Left cardiac atrium (tissue), 4 donors: ENCODE results near the gene TCEANC2. TPM values are rescaled to one million over a fixed set of nuclear protein-coding genes. Genes with fewer than 3 reads are reported as not detected.

Experiments used
- ATAC-seq, 2 donors: fragments of 200-7000 bp; cut with Tn5 transposase; one replicate each; pipeline ENCODE4 v1.9.1; 2020; ENCODE audit warnings: mild to moderate bottlenecking in 2 of 2, moderate library complexity in 2 of 2
- DNase-seq: peaks from one replicate; pipeline ENCODE4 v3.0.0-alpha.2; 2020
- intact Hi-C, 2 donors: fragments of 100-400 bp; cut with DNase I; formaldehyde crosslinking; loops; one replicate each; pipeline versions ENCODE4 v1.14.1 to v1.15.1; 2022 to 2023
- total RNA-seq, 2 donors: library from RNA; stranded (reverse); fragmentation: NEBNext Ultra II Directional; extraction: Animal tissue kit (Norgen Biotek cat#: 25700); gene quantifications; one replicate each; pipeline ENCODE4 v1.2.1, GENCODE V29; 2021
- donor health status: DM: no; HTN: yes; CAD: no.
- donor health status: DM: no; HTN: yes; CAD: no; lungs with severe emphysema.
- donor health status: DM: yes; HTN: yes; CAD: no.
- donor health status: Dilated cardiomyopathy.

Gene TCEANC2
- total RNA-seq, 2 donors from 2014 or later: 2.6 to 5.3 TPM

GRCh38 chr1:54105736-54106269, 52.4 kb downstream of the TCEANC2 start:
- DNase-seq (no peak), ATAC-seq (no peak)
- intact Hi-C loops: no loop called here

GRCh38 chr1:54107131-54107530, 53.7 kb downstream of the TCEANC2 start:
- ATAC-seq: no peak
- no peak for DNase-seq
- intact Hi-C loops: no loop called here

- DNase-seq (no peak), ATAC-seq (no peak)
- intact Hi-C loops: no loop called here
These were observed 54.7 kb downstream of the TCEANC2 start for GRCh38 chr1:54108156-54108555.

- ATAC-seq (no peak), DNase-seq (no peak)
- intact Hi-C loops: no loop called here
These were observed 56.0 kb downstream of the TCEANC2 start for GRCh38 chr1:54109129-54110090.

GRCh38 chr1:54110996-54111395, 57.6 kb downstream of the TCEANC2 start:
- intact Hi-C loops: no loop called here
- DNase-seq (no peak), ATAC-seq (no peak)

GRCh38 chr1:54111624-54112023, 58.2 kb downstream of the TCEANC2 start:
- DNase-seq: no peak
- ATAC-seq: no peak
- intact Hi-C loops: no loop called here

- intact Hi-C loops: no loop called here
- no peak for ATAC-seq
- no peak for DNase-seq
These were observed 58.6 kb downstream of the TCEANC2 start for GRCh38 chr1:54112027-54112426.

GRCh38 chr1:54112705-54113368, 59.4 kb downstream of the TCEANC2 start:
- no peak for ATAC-seq
- intact Hi-C loops: no loop called here
- no peak for DNase-seq

- no peak for ATAC-seq
- intact Hi-C loops: no loop called here
- DNase-seq: no peak
These were observed 60.6 kb downstream of the TCEANC2 start for GRCh38 chr1:54114001-54114400.

GRCh38 chr1:54114955-54115354, 61.5 kb downstream of the TCEANC2 start:
- no peak for DNase-seq
- intact Hi-C loops: no loop called here
- ATAC-seq: no peak

GRCh38 chr1:54115520-54115919, 62.1 kb downstream of the TCEANC2 start:
- intact Hi-C loops: no loop called here
- ATAC-seq (no peak), DNase-seq (no peak)

- intact Hi-C loops: no loop called here
- no peak for ATAC-seq
- no peak for DNase-seq
These were observed 64.6 kb downstream of the TCEANC2 start for GRCh38 chr1:54117815-54118563.

GRCh38 chr1:54118704-54119103, 65.3 kb downstream of the TCEANC2 start:
- intact Hi-C loops: no loop called here
- DNase-seq (no peak), ATAC-seq (no peak)

- no peak for DNase-seq
- ATAC-seq: no peak
- intact Hi-C loops: loop anchor here (5.0 to 10.0 kb wide), 3 partner anchors 155 to 372 kb away; partner anchors contain the start of gene SSBP3 (in 1 of the 2)
These were observed 66.8 kb downstream of the TCEANC2 start for GRCh38 chr1:54120018-54120697.

GRCh38 chr1:54120698-54121481, 67.5 kb downstream of the TCEANC2 start:
- DNase-seq (no peak), ATAC-seq (no peak)
- intact Hi-C loops: loop anchor here (5.0 to 10.0 kb wide), 3 partner anchors 154 to 371 kb away; partner anchors contain the start of gene SSBP3 (in 1 of the 2)

GRCh38 chr1:54121482-54122134, 68.2 kb downstream of the TCEANC2 start:
- ATAC-seq (peak; percentile 91 to 92), DNase-seq (peak; percentile 85)
- intact Hi-C loops: loop anchor here (5.0 to 10.0 kb wide), 3 partner anchors 153 to 371 kb away; partner anchors contain the start of gene SSBP3 (in 1 of the 2)

GRCh38 chr1:54122135-54122751, 68.8 kb downstream of the TCEANC2 start:
- ATAC-seq (no peak), DNase-seq (no peak)
- intact Hi-C loops: loop anchor here (5.0 to 10.0 kb wide), 3 partner anchors 153 to 370 kb away; partner anchors contain the start of gene SSBP3 (in 1 of the 2)
